SK-N-SH treated with all-trans-retinoic acid at 6 μM for 48 hours (cell line): ENCODE results near the gene CD74.

Experiments used
- ATAC-seq: fragments of 200-7000 bp; cut with Tn5 transposase; 3 replicates; pipeline ENCODE4 v1.9.1; 2020; ENCODE audit warnings: mild to moderate bottlenecking, moderate library complexity
- ARNTL ChIP-seq: fragments of 450-650 bp; formaldehyde crosslinking; IDR thresholded peaks from 2 replicates; pipeline ENCODE4 v1.5.0; 2020; ENCODE audit warnings: low read depth, mild to moderate bottlenecking, moderate library complexity, borderline replicate concordance
- BACH2 ChIP-seq: fragments of 250-450 bp; sonication (Bioruptor Pico); IDR thresholded peaks from 2 replicates; pipeline ENCODE4 v1.9.0; 2021; ENCODE audit warnings: mild to moderate bottlenecking, borderline replicate concordance
- CREB5 ChIP-seq: fragments of 250-450 bp; sonication (Bioruptor Pico); IDR thresholded peaks from 2 replicates; pipeline ENCODE4 v1.5.1; 2020; ENCODE audit warnings: low read depth, mild to moderate bottlenecking, moderate library complexity
- CSDC2 ChIP-seq: fragments of 250-450 bp; sonication (Bioruptor Pico); IDR thresholded peaks from 2 replicates; pipeline ENCODE4 v1.5.0; 2020; ENCODE audit warnings: mild to moderate bottlenecking, moderate library complexity
- CSRNP3 ChIP-seq: fragments of 250-450 bp; sonication (Bioruptor Pico); IDR thresholded peaks from 2 replicates; pipeline ENCODE4 v1.5.1; 2021; ENCODE audit warnings: mild to moderate bottlenecking, moderate library complexity
- ESRRG ChIP-seq: fragments of 250-450 bp; sonication (Bioruptor Pico); IDR thresholded peaks from 2 replicates; pipeline ENCODE4 v1.6.1; 2021; ENCODE audit warnings: mild to moderate bottlenecking
- GLIS3 ChIP-seq: fragments of 250-450 bp; sonication (Bioruptor Pico); IDR thresholded peaks from 2 replicates; pipeline ENCODE4 v1.5.0; 2020; ENCODE audit warnings: mild to moderate bottlenecking, moderate library complexity
- ISL1 ChIP-seq: fragments of 250-450 bp; sonication (Bioruptor Pico); IDR thresholded peaks from 2 replicates; pipeline ENCODE4 v2.1.2; 2022; ENCODE audit warnings: mild to moderate bottlenecking, moderate library complexity
- OSR1 ChIP-seq: fragments of 250-450 bp; sonication (Bioruptor Pico); IDR thresholded peaks from 2 replicates; pipeline ENCODE4 v1.8.0; 2022; ENCODE audit warnings: moderate library complexity, mild to moderate bottlenecking, inconsistent platforms
- PATZ1 ChIP-seq: fragments of 250-450 bp; sonication (Bioruptor Pico); IDR thresholded peaks from 2 replicates; pipeline ENCODE4 v1.8.0; 2020; ENCODE audit warnings: mild to moderate bottlenecking, moderate library complexity, borderline replicate concordance
- POU6F1 ChIP-seq: fragments of 250-450 bp; sonication (Bioruptor Pico); IDR thresholded peaks from 2 replicates; pipeline ENCODE4 v1.8.0; 2021; ENCODE audit warnings: low read depth, mild to moderate bottlenecking, moderate library complexity, borderline replicate concordance
- RARB ChIP-seq: fragments of 250-450 bp; sonication (Bioruptor Pico); IDR thresholded peaks from 2 replicates; pipeline ENCODE4 v1.8.0; 2021; ENCODE audit warnings: mild to moderate bottlenecking, moderate library complexity
- TCF4 ChIP-seq: fragments of 250-450 bp; sonication (Bioruptor Pico); IDR thresholded peaks from 2 replicates; pipeline ENCODE4 v1.8.0; 2021; ENCODE audit warnings: mild to moderate bottlenecking, moderate library complexity, borderline replicate concordance
- TOX ChIP-seq: fragments of 250-450 bp; sonication (Bioruptor Pico); IDR thresholded peaks from 2 replicates; pipeline ENCODE4 v1.8.0; 2021; ENCODE audit warnings: mild to moderate bottlenecking, moderate library complexity, borderline replicate concordance
- TSHZ2 ChIP-seq: fragments of 250-450 bp; sonication (Bioruptor Pico); IDR thresholded peaks from 2 replicates; pipeline ENCODE4 v1.5.0; 2020; ENCODE audit warnings: mild to moderate bottlenecking, moderate library complexity
- ZC3H10 ChIP-seq: fragments of 250-450 bp; sonication (Bioruptor Pico); IDR thresholded peaks from 2 replicates; pipeline ENCODE4 v1.5.1; 2021; ENCODE audit warnings: mild to moderate bottlenecking, moderate library complexity
- ZNF565 ChIP-seq: fragments of 450-650 bp; formaldehyde crosslinking; conservative IDR thresholded peaks from 2 replicates; pipeline ENCODE4 v1.5.0; 2020; ENCODE audit warnings: low read depth, mild to moderate bottlenecking, moderate library complexity
- ZNF70 ChIP-seq: fragments of 450-650 bp; formaldehyde crosslinking; IDR thresholded peaks from 2 replicates; pipeline ENCODE4 v1.5.0; 2020; ENCODE audit warnings: mild to moderate bottlenecking, moderate library complexity
- ZNF8 ChIP-seq: fragments of 450-650 bp; formaldehyde crosslinking; IDR thresholded peaks from 2 replicates; pipeline ENCODE4 v1.5.0; 2020; ENCODE audit warnings: mild to moderate bottlenecking, moderate library complexity

Gene CD74

GRCh38 chr5:150438873-150439546, 26.3 kb upstream of the CD74 start:
- ATAC-seq = peak; percentile 42
- TF ChIP-seq OSR1 (CRISPR knock-in tag) (no peak), TSHZ2 (CRISPR knock-in tag) (no peak), GLIS3 (CRISPR knock-in tag) (no peak), ESRRG (CRISPR knock-in tag) (no peak), CSRNP3 (CRISPR knock-in tag) (no peak), ZNF565 (CRISPR knock-in tag) (no peak)

GRCh38 chr5:150436141-150436680, 23.5 kb upstream of the CD74 start:
- ATAC-seq = peak; percentile 90
- TF ChIP-seq TSHZ2 (CRISPR knock-in tag) (no peak), BACH2 (CRISPR knock-in tag) (no peak), ZC3H10 (CRISPR knock-in tag) (no peak), TOX (CRISPR knock-in tag) (no peak), ISL1 (CRISPR knock-in tag) (no peak), ARNTL (CRISPR knock-in tag) (no peak), GLIS3 (CRISPR knock-in tag) (no peak), CSDC2 (CRISPR knock-in tag) (no peak), ZNF70 (CRISPR knock-in tag) (no peak), ESRRG (CRISPR knock-in tag) (no peak), OSR1 (CRISPR knock-in tag) (no peak), TCF4 (CRISPR knock-in tag) (no peak), POU6F1 (CRISPR knock-in tag) (no peak), ZNF8 (no peak), PATZ1 (CRISPR knock-in tag) (no peak), CREB5 (CRISPR knock-in tag) (no peak), ZNF565 (CRISPR knock-in tag) (no peak), RARB (CRISPR knock-in tag) (no peak)
